WI38 (cell line): ENCODE results near the gene CORO1A.

Experiments used
- H3K4me3 ChIP-seq: 2 replicates; pipeline ENCODE4 v1.5.1; 2011; ENCODE audit warnings: low read depth, mild to moderate bottlenecking, control low read depth, low read length
- TF ChIP-seq, protein P1 (sequence below): IDR thresholded peaks from 2 replicates; pipeline ENCODE4 v1.5.1; 2012; ENCODE audit warnings: low read depth, mild to moderate bottlenecking, control low read depth, low read length

Gene CORO1A

DNA sequence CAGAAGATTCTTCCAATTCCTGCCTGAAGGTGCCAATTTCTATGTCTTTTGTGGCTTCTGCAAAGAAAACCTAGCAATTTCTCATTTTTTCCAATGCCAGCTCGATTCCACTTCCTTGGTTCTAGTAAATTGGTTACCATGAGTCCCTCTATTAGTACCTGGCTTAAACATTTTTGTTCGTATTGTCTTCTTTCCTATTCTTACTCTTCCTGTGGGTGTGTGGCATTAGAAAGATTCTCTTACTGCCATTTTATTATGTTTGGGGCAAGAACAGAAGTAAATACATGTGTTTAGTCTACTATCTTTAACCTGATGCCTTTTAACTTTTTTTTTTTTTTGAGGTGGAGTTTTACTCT is 40.1 kb upstream of the CORO1A start:
- H3K4me3 ChIP-seq = no peak overlapping the region
- TF ChIP-seq, protein P1, sequence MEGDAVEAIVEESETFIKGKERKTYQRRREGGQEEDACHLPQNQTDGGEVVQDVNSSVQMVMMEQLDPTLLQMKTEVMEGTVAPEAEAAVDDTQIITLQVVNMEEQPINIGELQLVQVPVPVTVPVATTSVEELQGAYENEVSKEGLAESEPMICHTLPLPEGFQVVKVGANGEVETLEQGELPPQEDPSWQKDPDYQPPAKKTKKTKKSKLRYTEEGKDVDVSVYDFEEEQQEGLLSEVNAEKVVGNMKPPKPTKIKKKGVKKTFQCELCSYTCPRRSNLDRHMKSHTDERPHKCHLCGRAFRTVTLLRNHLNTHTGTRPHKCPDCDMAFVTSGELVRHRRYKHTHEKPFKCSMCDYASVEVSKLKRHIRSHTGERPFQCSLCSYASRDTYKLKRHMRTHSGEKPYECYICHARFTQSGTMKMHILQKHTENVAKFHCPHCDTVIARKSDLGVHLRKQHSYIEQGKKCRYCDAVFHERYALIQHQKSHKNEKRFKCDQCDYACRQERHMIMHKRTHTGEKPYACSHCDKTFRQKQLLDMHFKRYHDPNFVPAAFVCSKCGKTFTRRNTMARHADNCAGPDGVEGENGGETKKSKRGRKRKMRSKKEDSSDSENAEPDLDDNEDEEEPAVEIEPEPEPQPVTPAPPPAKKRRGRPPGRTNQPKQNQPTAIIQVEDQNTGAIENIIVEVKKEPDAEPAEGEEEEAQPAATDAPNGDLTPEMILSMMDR = no peak

DNA sequence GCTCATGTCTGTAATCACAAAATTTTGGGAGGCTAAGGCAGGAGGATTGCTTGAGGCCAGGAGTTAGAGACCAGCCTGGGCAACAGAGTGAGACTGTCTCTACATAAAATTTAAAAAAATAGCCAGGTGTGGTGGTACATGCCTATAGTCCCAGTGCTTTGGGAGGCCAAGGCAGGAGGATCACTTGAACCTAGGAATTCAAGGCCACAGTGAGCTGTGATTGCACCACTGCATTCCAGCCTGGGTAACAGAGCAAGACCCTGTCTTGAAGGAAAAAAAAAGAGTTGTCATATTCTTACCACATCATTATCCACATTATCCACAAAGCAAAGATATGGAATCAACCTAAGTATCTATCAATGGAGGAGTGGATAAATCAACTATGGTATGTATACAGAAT is 39.4 kb upstream of the CORO1A start:
- no peak overlapping the region for H3K4me3 ChIP-seq
- TF ChIP-seq, protein P1 = no peak

GRCh38 chr16:30144917-30145316 is 38.5 kb upstream of the CORO1A start:
- TF ChIP-seq, protein P1 = no peak
- no peak overlapping the region for H3K4me3 ChIP-seq

DNA sequence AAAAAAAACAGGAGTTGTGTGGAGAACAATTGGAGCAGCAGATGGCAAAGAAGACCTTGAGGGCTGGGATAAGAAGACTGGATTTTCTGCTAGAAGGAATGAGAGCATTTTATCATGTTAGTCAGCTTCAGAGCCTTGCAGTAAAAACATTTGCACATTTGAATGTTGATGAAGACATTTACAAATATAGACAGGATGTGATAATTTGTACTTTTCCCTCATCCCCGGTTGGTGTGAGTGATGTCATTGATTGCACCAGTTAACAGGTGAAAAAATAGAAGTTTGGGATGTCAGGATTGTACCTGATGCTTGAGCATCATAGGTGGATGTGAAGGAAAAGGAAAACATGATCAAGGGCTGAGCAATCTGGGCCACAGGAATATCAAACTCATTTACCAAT is 37.7 kb upstream of the CORO1A start:
- no peak overlapping the region for H3K4me3 ChIP-seq
- TF ChIP-seq, protein P1 = no peak

DNA sequence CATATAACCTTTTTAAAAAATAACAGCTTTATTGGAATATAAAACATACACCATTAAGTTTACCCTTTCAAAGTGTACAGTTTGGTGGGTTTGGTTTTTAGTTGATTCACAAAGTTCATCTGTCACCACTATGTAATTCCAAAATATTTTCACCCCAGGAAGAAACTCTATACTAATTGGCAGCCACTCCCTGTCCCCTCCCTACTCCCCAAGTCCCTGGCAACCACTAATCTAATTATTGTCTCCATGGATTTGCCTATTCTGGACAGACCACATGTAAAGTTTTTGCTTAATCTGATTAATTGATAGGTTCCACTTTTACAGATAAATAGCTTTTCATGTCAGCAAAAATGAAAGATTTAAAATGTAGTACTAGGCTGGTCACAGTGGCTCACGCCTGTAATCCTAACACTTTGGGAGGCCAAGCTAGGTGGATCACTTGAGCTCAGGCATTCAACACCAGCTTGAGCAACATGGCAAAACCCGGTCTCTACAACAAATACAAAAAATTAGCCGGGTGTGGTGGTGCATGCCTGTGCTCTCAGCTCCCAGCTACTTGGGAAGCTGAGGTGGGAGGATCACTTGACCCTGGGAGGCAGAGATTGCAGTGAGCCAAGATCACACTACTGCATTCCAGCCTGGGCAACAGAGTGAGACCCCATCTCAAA is 35.4 kb upstream of the CORO1A start:
- no peak overlapping the region for H3K4me3 ChIP-seq
- TF ChIP-seq, protein P1 = no peak

GRCh38 chr16:30149250-30149930 is 34.0 kb upstream of the CORO1A start:
- H3K4me3 ChIP-seq = no peak overlapping the region
- TF ChIP-seq, protein P1 = no peak

DNA sequence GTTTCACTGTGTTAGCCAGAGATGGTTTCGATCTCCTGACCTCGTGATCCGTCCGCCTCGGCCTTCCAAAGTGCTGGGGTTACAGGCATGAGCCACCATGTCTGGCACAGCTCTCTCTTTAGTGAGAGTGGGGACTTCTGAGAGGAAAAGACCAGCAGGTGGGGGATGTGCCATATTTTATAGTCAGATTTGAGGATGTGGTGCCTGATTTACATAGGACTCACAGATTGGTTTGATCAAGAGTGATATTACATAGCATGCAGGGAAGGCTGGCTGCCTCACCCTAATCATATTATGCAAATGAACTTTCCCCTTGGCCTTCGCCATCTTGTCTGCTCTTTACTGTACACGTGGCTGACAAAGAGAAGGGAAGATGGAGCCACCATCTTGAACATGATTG is 32.3 kb upstream of the CORO1A start:
- H3K4me3 ChIP-seq = no peak overlapping the region
- TF ChIP-seq, protein P1 = no peak
